ENCODE data around the gene RAP1GAP2.
"Not testable (repeated sequence)": the region's sequence is repeated elsewhere in the genome, so short reads cannot be mapped to it uniquely, and the experiment has no call there.

- not testable (repeated sequence) for TF ChIP-seq CTCF, POLR2A (IDR thresholded peaks at IDR 0.05)
Observed at GRCh38 chr17:3065192-3065591, 269.0 kb downstream of the RAP1GAP2 start.

Measured in uterus (tissue), 2 donors.